Measurements from ENCODE around the gene HAT1. TPM values are rescaled to one million over a fixed set of nuclear protein-coding genes. Genes with fewer than 3 reads are reported as not detected.

The HAT1 gene
- polyA plus RNA-seq, 2 of the 4 experiments (the other 2 are of a cell fraction): 94.3 to 139 TPM

- POLR2A ChIA-PET: no interaction called here
- ATAC-seq: no peak
Observed at GRCh38 chr2:171958475-171958874, 36.2 kb downstream of the HAT1 start.

GRCh38 chr2:171959998-171960397 lies 37.7 kb downstream of the HAT1 start:
- 91% methylated on average over 2 of the region's 2 CpGs for WGBS (ENCODE audit: missing lambda C conversion rate)
- no peak overlapping the region for H3K27ac ChIP-seq
- FAIRE-seq: no peak
- peaks cover 10% of the 10 kb centered on the region for H3K4me1 ChIP-seq
- no peaks in the 10 kb centered on the region for H3K9me3 ChIP-seq
- no peak overlapping the region for H3K4me3 ChIP-seq
- H3K4me2 ChIP-seq: no peak overlapping the region
- ChIA-PET POLR2A (no interaction called here), CTCF (no interaction called here)
- no peak for ATAC-seq
- TF ChIP-seq ELK1 (IDR thresholded peaks at IDR 0.05; ENCODE audit: low read depth, low read length): no peak
- no peak for TF ChIP-seq REST (IDR thresholded peaks at IDR 0.05)
- no peak for TF ChIP-seq POLR2AphosphoS2 (conservative IDR thresholded peaks at IDR 0.05; ENCODE audit: low read length)
- no peak for TF ChIP-seq HOXA7 (CRISPR knock-in tag; IDR thresholded peaks at IDR 0.05)
- no peak for TF ChIP-seq EHF (CRISPR knock-in tag; IDR thresholded peaks at IDR 0.05)
- no peak for DNase-seq (ENCODE audit: low read depth in 1 of 2, low spot score in 1 of 2)

More at GRCh38 chr2:171958475-171958874, 36.2 kb downstream of the HAT1 start:
- Histone ChIP-seq H3K4me2 (no peak overlapping the region), H3K4me1 (peaks cover 16% of the 10 kb centered on the region), H3K4me3 (no peak overlapping the region), H3K9me3 (no peaks in the 10 kb centered on the region), H3K27ac (no peak overlapping the region)
- CTCF ChIA-PET: no interaction called here
- TF ChIP-seq NR3C1 (IDR thresholded peaks at IDR 0.05): no peak
- no peak for TF ChIP-seq NFE2L2 (conservative IDR thresholded peaks at IDR 0.05; ENCODE audit: low read length)
- TF ChIP-seq RAD21 (conservative IDR thresholded peaks at IDR 0.05 in 1 of 2, IDR thresholded peaks at IDR 0.05 in 1 of 2): no peak
- TF ChIP-seq HOXB5 (CRISPR knock-in tag; IDR thresholded peaks at IDR 0.05): no peak
- FAIRE-seq: no peak
- WGBS (ENCODE audit: missing lambda C conversion rate): 90% methylated on average over 3 of the region's 3 CpGs
- DNase-seq (ENCODE audit: low read depth in 1 of 2, low spot score in 1 of 2): no peak

- CTCF ChIA-PET: interaction anchor here (0.6 to 1.1 kb wide), 2 partner anchors 12 to 988 kb away, joined by 3 to 4 read pairs; no protein-coding TSS in a partner anchor
- WGBS (ENCODE audit: missing lambda C conversion rate): 96% methylated on average over 3 of the region's 3 CpGs
- FAIRE-seq (no peak), ATAC-seq (no peak), DNase-seq (ENCODE audit: low read depth in 1 of 2, low spot score in 1 of 2) (no peak)
- Histone ChIP-seq H3K4me1 (peaks cover 9% of the 10 kb centered on the region), H3K4me2 (no peak overlapping the region), H3K9me3 (no peaks in the 10 kb centered on the region), H3K4me3 (no peak overlapping the region), H3K27ac (no peak overlapping the region)
- no peak for TF ChIP-seq KDM1A (IDR thresholded peaks at IDR 0.05; ENCODE audit: low read depth)
- TF ChIP-seq EP300 (IDR thresholded peaks at IDR 0.05): no peak
- TF ChIP-seq SMC3 (IDR thresholded peaks at IDR 0.05): no peak
- no peak for TF ChIP-seq POLR2A (IDR thresholded peaks at IDR 0.05; ENCODE audit: low read length)
- no peak for TF ChIP-seq SREBF2 (IDR thresholded peaks at IDR 0.05)
- TF ChIP-seq HEYL (CRISPR knock-in tag; IDR thresholded peaks at IDR 0.05): no peak
- no peak for TF ChIP-seq HOXA7 (CRISPR knock-in tag; IDR thresholded peaks at IDR 0.05)
- TF ChIP-seq EHMT2 (IDR thresholded peaks at IDR 0.05; ENCODE audit: low read depth): no peak
- no peak for TF ChIP-seq NFE2L2 (conservative IDR thresholded peaks at IDR 0.05; ENCODE audit: low read length)
- TF ChIP-seq ESRRA (IDR thresholded peaks at IDR 0.05; ENCODE audit: borderline replicate concordance, low read length): no peak
- POLR2A ChIA-PET: no interaction called here
Observed at GRCh38 chr2:171960570-171960969, 38.3 kb downstream of the HAT1 start.

GRCh38 chr2:171963198-171963597 lies 40.9 kb downstream of the HAT1 start:
- Histone ChIP-seq H3K4me3 (no peak overlapping the region), H3K4me2 (no peak overlapping the region), H3K4me1 (peaks cover 8% of the 10 kb centered on the region), H3K27ac (no peak overlapping the region), H3K9me3 (no peaks in the 10 kb centered on the region)
- 87% methylated on average over 2 of the region's 2 CpGs for WGBS (ENCODE audit: missing lambda C conversion rate)
- no peak for DNase-seq (ENCODE audit: low read depth in 1 of 2, low spot score in 1 of 2)
- no peak for ATAC-seq
- FAIRE-seq: no peak
- POLR2A ChIA-PET: no interaction called here
- CTCF ChIA-PET: no interaction called here
- TF ChIP-seq ZSCAN20 (CRISPR knock-in tag; IDR thresholded peaks at IDR 0.05) (no peak), TFCP2L1 (CRISPR knock-in tag; IDR thresholded peaks at IDR 0.05) (no peak), MAX (IDR thresholded peaks at IDR 0.05) (no peak), HES2 (IDR thresholded peaks at IDR 0.05) (no peak), CBX8 (IDR thresholded peaks at IDR 0.05) (no peak), MYC (IDR thresholded peaks at IDR 0.05; ENCODE audit: borderline replicate concordance, low read length) (no peak), POLR2A (IDR thresholded peaks at IDR 0.05; ENCODE audit: low read length) (no peak), CBX2 (IDR thresholded peaks at IDR 0.05; ENCODE audit: borderline replicate concordance, low read depth) (no peak), MAZ (IDR thresholded peaks at IDR 0.05; ENCODE audit: borderline replicate concordance, low read depth, low read length) (no peak), NR3C1 (IDR thresholded peaks at IDR 0.05) (no peak), PBX3 (IDR thresholded peaks at IDR 0.05) (no peak), USF2 (IDR thresholded peaks at IDR 0.05) (no peak)

All from A549 (cell line).